HUES64 (cell line): Measurements from ENCODE around the gene CEP250.
A peak's percentile ranks its signal among the peaks of the same experiment; 100 is the strongest.
"Not testable (repeated sequence)": the region's sequence is repeated elsewhere in the genome, so short reads cannot be mapped to it uniquely, and the experiment has no call there.

Experiments
- H3K27ac ChIP-seq: 2 replicates; pipeline ENCODE4 v1.7.0; 2013; ENCODE audit warnings: low read depth, low read length, inconsistent platforms
- H3K27me3 ChIP-seq: 2 replicates; pipeline ENCODE4 v1.6.1; 2013; ENCODE audit warnings: mild to moderate bottlenecking, low read length; ENCODE audit not compliant: insufficient read depth
- H3K36me3 ChIP-seq: 2 replicates; pipeline ENCODE4 v1.6.1; 2013; ENCODE audit warnings: mild to moderate bottlenecking, low read length; ENCODE audit not compliant: insufficient read depth
- H3K4me1 ChIP-seq: 2 replicates; pipeline ENCODE4 v1.6.1; 2013; ENCODE audit warnings: mild to moderate bottlenecking, low read length, moderate library complexity; ENCODE audit not compliant: insufficient read depth
- H3K4me3 ChIP-seq: 2 replicates; pipeline ENCODE4 v1.5.1; 2013; ENCODE audit warnings: mild to moderate bottlenecking, low read length, moderate library complexity
- H3K9ac ChIP-seq: 2 replicates; pipeline ENCODE4 v1.6.1; 2013; ENCODE audit warnings: mild to moderate bottlenecking, low read depth, low read length
- H3K9me3 ChIP-seq: 2 replicates; pipeline ENCODE4 v1.6.1; 2013; ENCODE audit warnings: low read depth, low read length; ENCODE audit not compliant: insufficient read depth
- WGBS: fragments of 150-250, 120-280 bp; methylation state at CpG from one replicate; pipeline ENCODE4 v1.1.7; 2013; ENCODE audit warnings: missing lambda C conversion rate; 5-methylcytosine and 5-hydroxymethylcytosine counted together

Gene CEP250

DNA sequence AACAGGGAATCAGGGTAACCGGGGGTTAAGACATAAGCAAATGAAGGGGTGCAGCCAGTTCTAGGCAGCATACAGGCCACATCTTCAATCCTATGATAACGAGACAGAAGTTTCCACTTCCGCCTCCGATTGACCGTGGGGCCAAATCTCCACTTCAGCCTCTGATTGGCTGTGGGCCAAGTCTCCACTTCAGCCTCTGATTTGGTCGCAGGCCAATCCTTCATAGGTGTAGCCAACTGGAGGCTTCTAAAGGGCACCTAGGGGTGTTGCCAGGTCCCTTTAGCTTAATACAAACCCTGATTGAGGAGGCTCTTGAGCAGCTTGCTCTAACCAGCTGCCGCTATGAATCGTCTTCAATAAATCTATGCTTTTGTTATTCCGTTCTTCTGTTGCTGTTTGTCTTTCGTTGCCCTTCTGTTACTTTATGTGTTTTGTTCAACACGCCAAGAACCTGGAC, 84.4 kb downstream of the CEP250 start:
- Histone ChIP-seq H3K9me3 (no peaks in the 10 kb centered on the region), H3K4me1 (peaks cover 13% of the 10 kb centered on the region; the same call in 1 of the 2 replicates), H3K36me3 (peaks cover 15% of the 10 kb centered on the region), H3K9ac (peak overlapping the region; percentile 45), H3K27me3 (no peaks in the 10 kb centered on the region), H3K4me3 (peak overlapping the region; percentile 46), H3K27ac (no peak overlapping the region; the same call in 1 of the 2 replicates)
- 66% methylated on average over 11 of the region's 11 CpGs for WGBS

DNA sequence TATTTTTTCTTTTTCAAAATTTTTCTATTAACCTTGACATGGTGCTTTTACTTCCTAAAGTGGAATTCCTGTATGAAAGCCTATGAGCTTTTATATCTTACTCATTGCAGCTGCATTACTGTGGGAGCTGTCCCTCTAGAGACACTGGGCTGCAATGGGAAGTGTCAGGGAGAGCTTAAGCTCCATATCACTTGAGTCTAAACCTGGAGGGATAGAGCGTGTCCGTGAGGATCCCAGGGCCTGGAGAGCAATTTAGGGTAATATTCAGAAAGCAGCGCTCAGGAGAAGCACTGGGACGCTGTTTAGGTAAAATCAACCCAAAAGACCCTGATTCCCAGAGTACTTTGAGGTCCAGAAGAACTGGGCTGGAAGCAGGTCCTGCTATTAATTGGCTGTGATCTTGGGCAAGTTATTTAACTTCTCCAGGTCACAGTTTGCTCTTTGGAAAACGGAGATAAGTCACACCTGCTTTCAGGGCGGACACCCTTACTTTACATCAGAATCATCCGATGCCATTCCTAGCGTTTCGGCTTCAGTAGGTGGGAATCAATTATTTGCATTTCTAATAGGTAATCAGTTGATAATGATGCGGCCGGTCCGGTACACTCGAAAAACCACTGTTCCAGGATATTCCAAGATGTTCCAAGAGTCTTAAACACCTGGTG, 85.9 kb downstream of the CEP250 start:
- Histone ChIP-seq H3K9ac (peak overlapping the region; percentile 46; the same call in 1 of the 2 replicates), H3K4me3 (peak overlapping the region; percentile 85), H3K27me3 (no peaks in the 10 kb centered on the region), H3K4me1 (peaks cover 13% of the 10 kb centered on the region; the same call in 1 of the 2 replicates), H3K27ac (peak overlapping the region; percentile 36; the same call in 1 of the 2 replicates), H3K36me3 (peaks cover 24% of the 10 kb centered on the region), H3K9me3 (no peaks in the 10 kb centered on the region)
- WGBS = 10% methylated on average over 13 of the region's 13 CpGs

DNA sequence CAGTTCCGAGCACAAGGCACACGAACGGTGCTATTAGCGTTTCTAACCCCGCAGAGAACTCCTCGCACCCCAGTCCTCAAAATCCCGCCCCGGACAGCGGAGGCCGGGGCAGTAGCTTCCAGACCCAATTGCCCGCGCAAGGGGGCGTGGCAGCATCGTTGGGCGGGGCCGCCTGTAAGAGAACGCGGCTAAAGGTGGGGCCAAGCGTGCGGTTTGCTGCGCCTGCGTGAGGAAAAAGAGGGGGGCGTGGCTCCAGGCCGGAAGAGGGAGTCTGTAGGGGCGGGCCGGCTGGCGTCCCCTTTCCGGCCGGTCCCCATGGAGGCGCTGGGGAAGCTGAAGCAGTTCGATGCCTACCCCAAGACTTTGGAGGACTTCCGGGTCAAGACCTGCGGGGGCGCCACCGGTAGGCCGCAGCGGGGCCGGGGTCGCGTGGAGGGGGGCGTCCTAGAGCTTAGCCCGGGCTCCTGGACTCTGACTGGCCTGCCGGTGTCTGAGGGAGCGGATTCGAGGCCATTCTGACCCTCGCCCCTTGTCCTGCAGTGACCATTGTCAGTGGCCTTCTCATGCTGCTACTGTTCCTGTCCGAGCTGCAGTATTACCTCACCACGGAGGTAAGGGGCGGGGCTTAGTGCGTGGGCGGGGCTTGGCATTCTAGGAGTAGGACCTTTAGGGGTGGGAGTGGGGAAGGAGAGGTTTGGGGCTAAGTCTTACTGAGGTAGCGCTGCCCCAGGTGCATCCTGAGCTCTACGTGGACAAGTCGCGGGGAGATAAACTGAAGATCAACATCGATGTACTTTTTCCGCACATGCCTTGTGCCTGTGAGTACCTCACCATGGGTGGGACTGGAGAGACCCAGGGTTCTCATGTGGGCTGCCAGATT, 86.6 kb downstream of the CEP250 start, which contains the start of gene ERGIC3:
ERGIC3 (plus strand) TSS at position 296 of the 880 bp plus-strand sequence; CDS start at position 316, 20 bp downstream.
- Histone ChIP-seq H3K4me3 (peak within 1 kb of the TSS; percentile 85), H3K27ac (peak within 1 kb of the TSS; percentile 95), H3K27me3 (no peaks in the 10 kb centered on the region), H3K36me3 (peaks cover 32% of the 10 kb centered on the region), H3K9me3 (no peaks in the 10 kb centered on the region), H3K9ac (peak within 1 kb of the TSS; percentile 88), H3K4me1 (peaks cover 13% of the 10 kb centered on the region; the same call in 1 of the 2 replicates)
- 3% methylated on average over 57 of the region's 57 CpGs for WGBS

DNA sequence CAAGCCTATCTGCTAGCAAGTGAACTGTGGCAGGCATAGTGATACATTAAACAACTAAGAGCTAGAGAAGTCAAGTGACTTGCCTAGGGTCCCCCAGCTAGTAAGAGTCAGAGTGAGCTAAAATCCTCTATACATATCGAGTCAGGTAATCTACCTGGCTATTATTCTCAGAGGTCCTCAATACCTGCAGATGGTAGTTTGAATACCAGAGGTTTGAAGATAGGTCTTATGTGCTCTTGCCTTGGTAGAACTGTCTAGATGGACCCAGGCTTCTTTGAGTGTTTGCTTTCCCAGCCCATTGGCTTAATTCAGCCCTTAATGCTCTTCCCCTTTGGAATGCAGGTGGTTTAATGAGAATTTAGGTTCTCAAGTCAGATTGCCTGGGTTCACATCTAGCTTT, 87.6 kb downstream of the CEP250 start:
- H3K4me1 ChIP-seq = peaks cover 13% of the 10 kb centered on the region; the same call in 1 of the 2 replicates
- H3K36me3 ChIP-seq = peaks cover 41% of the 10 kb centered on the region
- H3K9ac ChIP-seq = no peak overlapping the region
- no peaks in the 10 kb centered on the region for H3K27me3 ChIP-seq
- WGBS = 100% methylated on average over 1 of the region's 1 CpG
- H3K27ac ChIP-seq = no peak overlapping the region
- no peaks in the 10 kb centered on the region for H3K9me3 ChIP-seq
- peak overlapping the region; percentile 85 for H3K4me3 ChIP-seq

DNA sequence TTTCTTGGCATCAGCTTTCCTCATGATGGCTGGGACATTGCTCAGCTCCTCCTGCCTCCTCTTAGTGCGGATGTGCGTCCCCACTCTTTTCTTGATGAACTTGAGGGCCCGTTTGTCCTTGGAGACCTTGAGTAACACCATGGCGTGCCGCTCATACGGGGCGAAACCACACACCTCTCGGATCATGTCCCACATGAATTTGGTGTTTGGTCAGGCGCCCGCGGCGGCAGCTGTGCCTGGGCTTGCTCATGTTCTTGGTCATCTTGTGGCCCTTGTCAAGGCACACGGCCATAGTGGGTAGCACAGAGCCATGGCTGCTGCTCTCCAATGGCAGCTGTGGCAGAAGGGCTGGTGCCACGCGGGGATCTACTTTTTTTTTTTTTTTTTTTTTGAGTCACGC, 89.0 kb downstream of the CEP250 start:
- Histone ChIP-seq H3K4me1 (peaks cover 13% of the 10 kb centered on the region; the same call in 1 of the 2 replicates), H3K27me3 (no peaks in the 10 kb centered on the region), H3K36me3 (peaks cover 56% of the 10 kb centered on the region), H3K4me3 (no peak overlapping the region), H3K27ac (no peak overlapping the region), H3K9me3 (no peaks in the 10 kb centered on the region), H3K9ac (no peak overlapping the region)
- 94% methylated on average over 16 of the region's 16 CpGs for WGBS

DNA sequence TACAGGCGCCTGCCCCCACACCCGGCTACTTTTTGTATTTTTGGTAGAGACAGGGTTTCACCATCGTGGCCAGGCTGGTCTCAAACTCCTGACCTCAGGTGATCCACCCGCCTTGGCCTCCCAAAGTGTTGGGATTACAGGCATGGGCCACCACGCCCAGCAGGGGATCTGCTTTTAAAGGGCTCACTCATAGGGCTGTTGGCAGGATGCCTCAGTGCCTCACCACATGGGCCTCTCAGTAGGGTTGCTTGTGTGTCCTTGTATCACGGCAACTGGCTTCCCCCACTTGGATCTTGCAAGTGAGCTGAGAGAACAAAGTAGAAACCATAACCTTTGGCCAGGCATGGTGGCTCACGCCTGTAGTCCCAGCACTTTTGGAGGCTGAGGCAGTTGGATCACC, 89.5 kb downstream of the CEP250 start:
- peaks cover 60% of the 10 kb centered on the region for H3K36me3 ChIP-seq
- not testable (repeated sequence) for H3K27ac ChIP-seq, H3K9ac ChIP-seq, H3K4me3 ChIP-seq, H3K9me3 ChIP-seq, H3K27me3 ChIP-seq
- WGBS = 93% methylated on average over 7 of the region's 7 CpGs
- peaks cover 13% of the 10 kb centered on the region; the same call in 1 of the 2 replicates for H3K4me1 ChIP-seq

DNA sequence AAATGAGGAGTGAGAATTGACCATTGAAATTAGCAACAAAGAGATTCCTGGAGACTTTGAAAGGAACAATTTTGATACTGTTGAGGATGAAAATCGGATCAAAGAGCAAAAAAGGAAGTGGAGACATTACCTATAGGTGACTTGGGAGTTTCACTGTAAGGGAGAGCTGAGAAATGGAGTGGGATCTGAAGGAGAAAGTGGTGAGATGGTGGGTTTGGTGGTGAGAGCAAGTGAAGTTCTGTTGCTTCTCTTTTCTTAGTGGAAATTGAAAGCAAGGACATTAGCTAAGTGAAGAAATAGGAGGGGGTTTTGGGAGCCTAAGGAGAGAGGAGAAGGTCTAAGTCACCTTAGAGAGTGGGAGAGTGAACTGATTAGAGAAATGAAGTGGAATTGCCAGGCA, 90.7 kb downstream of the CEP250 start:
- no peak overlapping the region for H3K27ac ChIP-seq
- peaks cover 8% of the 10 kb centered on the region; the same call in 1 of the 2 replicates for H3K4me1 ChIP-seq
- no peaks in the 10 kb centered on the region for H3K27me3 ChIP-seq
- WGBS = 84% methylated on average over 1 of the region's 1 CpG
- no peak overlapping the region for H3K4me3 ChIP-seq
- H3K9ac ChIP-seq = no peak overlapping the region
- H3K36me3 ChIP-seq = peaks cover 69% of the 10 kb centered on the region
- H3K9me3 ChIP-seq = no peaks in the 10 kb centered on the region

DNA sequence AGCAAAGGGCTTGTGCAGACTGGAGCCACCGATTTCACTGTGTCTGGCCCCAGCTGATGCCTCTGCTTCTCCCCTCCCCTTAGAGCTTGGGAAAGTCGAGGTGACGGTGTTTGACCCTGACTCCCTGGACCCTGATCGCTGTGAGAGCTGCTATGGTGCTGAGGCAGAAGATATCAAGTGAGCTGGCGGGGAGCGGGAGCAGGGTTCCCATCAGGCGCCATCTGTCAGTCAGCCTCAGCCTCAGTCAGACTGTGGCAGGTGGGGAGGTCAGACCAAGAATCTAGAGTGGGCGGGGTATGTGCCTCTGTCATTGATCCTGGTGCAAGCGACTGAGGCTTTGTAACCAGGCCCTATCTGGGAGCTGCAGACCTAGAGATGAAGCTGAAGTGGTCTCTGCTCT, 91.9 kb downstream of the CEP250 start:
- Histone ChIP-seq H3K4me1 (0 out of 2 replicates have a peak, but pooled peaks cover 4% of the 10 kb centered on the region), H3K9me3 (no peaks in the 10 kb centered on the region), H3K27ac (no peak overlapping the region), H3K27me3 (no peaks in the 10 kb centered on the region), H3K9ac (no peak overlapping the region), H3K36me3 (peaks cover 81% of the 10 kb centered on the region), H3K4me3 (no peak overlapping the region)
- WGBS = 95% methylated on average over 8 of the region's 9 CpGs

DNA sequence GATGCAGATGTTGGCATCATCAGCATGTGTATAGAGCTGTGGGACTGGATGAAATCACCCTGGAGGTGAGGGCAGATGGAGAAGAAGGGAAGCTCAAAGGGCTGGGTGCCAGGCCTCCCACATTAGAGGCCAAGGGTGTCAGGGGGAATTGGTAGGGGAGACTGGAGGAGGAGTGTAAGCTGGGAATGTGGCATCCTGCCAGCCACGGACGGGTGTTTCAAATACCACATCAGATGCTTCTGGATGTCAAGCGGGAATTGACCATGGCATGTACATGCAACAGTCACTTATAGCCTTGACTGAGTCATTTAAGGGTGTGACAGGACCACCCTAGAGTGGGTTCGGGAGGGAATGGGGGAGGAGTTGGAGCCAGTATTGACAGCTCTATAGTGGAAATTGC, 96.1 kb downstream of the CEP250 start:
- Histone ChIP-seq H3K36me3 (peaks cover 94% of the 10 kb centered on the region), H3K4me3 (no peak overlapping the region)
- WGBS = 94% methylated on average over 4 of the region's 4 CpGs

DNA sequence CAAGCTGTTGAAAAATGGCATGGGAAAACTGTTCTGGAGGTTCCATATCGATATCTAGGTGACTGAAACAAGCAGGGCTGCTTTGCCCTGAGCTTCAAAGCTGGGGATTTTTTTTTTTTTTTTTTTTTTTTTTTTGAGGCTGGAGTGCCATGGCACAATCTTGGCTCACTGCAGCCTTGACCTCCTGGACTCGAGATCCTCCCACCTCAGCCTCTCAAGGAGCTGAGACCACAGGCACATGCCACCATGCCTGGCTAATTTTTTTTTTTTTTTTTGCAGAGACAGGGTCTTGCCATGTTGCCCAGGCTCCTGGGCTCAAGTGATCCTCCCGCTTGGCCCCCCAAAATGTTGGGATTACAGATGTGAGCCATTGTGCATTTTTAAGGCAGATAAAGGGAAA, 97.5 kb downstream of the CEP250 start:
- Histone ChIP-seq H3K27me3 (no peaks in the 10 kb centered on the region), H3K9ac (no peak overlapping the region), H3K27ac (no peak overlapping the region), H3K4me1 (no peaks in the 10 kb centered on the region), H3K9me3 (no peaks in the 10 kb centered on the region), H3K4me3 (no peak overlapping the region), H3K36me3 (peaks cover 93% of the 10 kb centered on the region)
- 93% methylated on average over 3 of the region's 3 CpGs for WGBS

More for the DNA sequence above, 96.1 kb downstream of the CEP250 start:
- Histone ChIP-seq H3K27ac (no peak overlapping the region), H3K27me3 (no peaks in the 10 kb centered on the region), H3K9ac (no peak overlapping the region), H3K9me3 (no peaks in the 10 kb centered on the region), H3K4me1 (no peaks in the 10 kb centered on the region)

DNA sequence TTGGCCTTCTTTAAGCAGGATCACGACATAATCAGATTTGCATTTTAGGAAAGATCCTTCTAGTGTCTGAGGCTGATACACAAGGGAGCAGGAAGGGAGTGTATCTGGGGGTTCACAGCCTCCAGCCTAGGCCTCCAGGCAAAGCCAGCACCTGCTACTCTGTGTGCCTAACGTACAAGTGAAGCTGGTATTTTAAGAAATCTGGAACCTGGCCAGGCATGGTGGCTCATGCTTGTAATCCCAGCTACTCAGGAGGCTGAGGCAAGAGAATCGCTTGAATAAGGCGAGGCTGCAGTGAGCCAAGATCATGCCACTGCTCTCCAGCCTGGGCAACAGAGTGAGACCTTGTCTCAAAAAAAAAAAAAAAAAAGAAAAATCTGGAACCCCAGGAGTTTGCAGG, 100.1 kb downstream of the CEP250 start:
- not testable (repeated sequence) for H3K4me3 ChIP-seq, H3K9ac ChIP-seq, H3K27ac ChIP-seq, H3K4me1 ChIP-seq, H3K27me3 ChIP-seq, H3K9me3 ChIP-seq
- WGBS = 93% methylated on average over 4 of the region's 4 CpGs
- H3K36me3 ChIP-seq = peaks cover 74% of the 10 kb centered on the region
